NCI-H1048 (cell line): ENCODE data around the gene LCORL.
"Not testable (repeated sequence)": the region's sequence is repeated elsewhere in the genome, so short reads cannot be mapped to it uniquely, and the experiment has no call there.

Experiments used
- DNase-seq: peaks from one replicate; lab custom pipeline; 2025; lab: John Stamatoyannopoulos, UW

LCORL gene

DNA sequence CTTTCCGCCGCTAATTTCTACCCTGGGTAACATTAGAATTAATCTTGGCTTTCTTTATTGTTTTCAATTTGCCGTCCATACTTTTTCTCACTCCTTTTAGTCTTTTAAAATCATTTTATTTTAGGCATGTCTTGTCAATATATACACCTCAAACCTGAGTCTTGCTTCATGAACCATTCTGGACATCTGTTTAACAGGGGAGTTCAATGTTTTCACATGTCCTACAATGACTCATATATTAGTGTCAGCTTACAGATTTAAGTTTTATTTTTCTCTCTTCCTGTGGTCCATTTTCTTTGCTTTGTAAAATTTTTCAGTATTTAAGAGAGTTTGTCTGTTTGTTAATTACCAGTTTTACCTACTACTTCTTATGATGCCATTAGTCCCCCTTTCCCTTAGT lies 89.5 kb downstream of the LCORL start:
- no peak for DNase-seq

- DNase-seq: no peak
These were observed 91.3 kb downstream of the LCORL start for GRCh38 chr4:17930256-17930655.

- no peak for DNase-seq
These were observed 97.4 kb downstream of the LCORL start for GRCh38 chr4:17924189-17924588.

GRCh38 chr4:17921451-17921850 lies 100.1 kb downstream of the LCORL start:
- DNase-seq: no peak

DNA sequence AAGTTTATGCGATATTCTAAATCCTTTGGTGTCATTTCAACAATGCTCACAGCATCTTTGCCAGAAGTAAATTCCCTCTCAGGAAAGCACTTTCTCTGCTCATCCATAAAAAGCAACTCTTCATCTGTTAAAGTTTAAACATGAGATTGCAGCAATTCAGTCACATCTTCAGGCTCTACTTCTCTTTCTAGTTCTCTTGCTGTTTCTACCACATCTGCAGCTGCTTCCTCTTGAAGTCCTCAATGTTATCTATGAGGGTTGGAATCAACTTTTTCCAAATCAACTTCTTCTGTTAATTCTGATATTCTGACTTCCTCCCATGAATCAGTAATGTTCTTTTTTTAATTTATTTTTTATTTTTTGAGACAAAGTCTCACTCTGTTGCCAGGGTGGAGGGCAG lies 100.9 kb downstream of the LCORL start:
- no peak for DNase-seq

DNA sequence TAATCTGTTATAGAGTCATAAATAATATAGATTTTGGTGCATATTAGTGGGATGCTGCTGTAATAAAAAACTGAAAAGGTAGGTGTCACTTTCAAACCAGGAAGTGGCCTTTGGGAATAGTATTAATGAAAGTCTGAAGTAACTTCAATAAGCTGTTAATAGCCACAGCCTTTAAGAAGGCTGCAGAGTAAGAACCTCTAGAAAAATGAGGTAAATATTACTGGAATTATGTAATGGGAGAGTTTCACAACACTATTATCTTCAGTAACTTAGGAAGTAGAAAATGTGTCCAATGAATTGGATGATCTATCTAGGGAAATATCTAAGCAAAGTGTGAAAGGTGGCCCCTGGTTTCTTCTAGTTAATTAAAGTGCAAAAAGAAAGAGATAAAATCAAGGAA lies 106.1 kb downstream of the LCORL start:
- no peak for DNase-seq

- DNase-seq: no peak
These were observed 109.5 kb downstream of the LCORL start for GRCh38 chr4:17912011-17912410.

DNA sequence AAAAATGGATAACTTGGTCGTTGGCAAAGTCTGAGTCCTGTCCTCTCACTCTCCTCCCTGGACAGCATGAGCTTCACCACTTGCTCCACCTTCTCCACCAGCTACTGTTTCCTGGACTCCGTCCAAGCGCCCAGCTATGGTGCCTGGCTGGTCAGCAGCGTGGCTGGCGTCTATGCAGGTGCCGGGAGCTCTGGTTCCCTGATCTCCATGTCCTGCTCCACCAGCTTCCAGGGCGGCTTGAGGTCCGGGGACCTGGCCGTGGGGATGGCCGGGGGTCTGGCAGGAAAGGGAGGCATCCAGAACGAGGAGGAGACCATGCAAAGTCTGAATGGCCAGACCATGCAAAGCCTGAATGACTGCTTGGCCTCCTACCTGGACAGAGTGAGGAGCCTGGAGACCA lies 109.9 kb downstream of the LCORL start:
- no peak for DNase-seq

DNA sequence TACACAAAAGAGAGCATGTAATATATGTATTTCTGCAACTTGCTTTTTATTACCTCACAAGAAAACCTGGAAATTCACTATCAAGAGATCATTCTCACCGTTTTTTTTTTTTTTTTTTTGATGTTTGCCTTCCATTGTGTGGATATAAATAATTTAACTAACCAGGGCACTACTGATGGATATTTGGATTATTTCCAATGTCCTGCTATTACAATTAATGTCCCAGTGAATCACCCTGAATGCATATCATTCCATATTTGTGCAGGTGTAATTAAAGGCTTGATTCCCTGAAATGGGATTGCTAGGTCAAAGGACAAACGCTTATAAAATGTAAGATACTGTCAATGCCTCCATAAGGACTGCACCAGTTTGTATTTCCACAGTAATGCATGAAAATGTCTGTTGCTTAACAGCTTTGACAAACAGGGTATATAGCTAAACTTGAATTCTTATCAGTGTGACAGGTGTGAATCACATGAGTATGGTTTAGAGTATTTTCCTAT lies 123.0 kb downstream of the LCORL start:
- no peak for DNase-seq

GRCh38 chr4:17895481-17895880 lies 126.1 kb downstream of the LCORL start:
- DNase-seq: no peak

- DNase-seq: no peak
These were observed 127.1 kb downstream of the LCORL start for GRCh38 chr4:17894421-17894820.

DNA sequence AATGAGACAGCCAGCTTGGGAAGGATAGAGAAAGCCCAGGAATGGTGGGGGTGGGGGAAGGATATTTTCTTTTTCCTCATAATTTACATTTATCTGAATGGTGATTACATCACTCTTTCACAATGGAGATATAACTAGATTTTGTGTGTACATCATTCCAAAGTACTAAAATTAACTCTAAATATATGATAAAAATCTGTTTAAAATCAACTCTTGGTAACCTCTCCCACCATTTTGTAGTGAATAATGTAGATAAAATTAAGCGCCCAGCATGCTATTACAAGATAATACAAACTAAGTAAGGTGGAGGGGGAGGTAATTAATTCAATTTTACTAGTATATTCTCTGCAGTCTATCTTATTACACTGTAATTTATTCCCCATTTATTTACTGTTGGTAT lies 131.9 kb downstream of the LCORL start:
- DNase-seq: no peak

DNA sequence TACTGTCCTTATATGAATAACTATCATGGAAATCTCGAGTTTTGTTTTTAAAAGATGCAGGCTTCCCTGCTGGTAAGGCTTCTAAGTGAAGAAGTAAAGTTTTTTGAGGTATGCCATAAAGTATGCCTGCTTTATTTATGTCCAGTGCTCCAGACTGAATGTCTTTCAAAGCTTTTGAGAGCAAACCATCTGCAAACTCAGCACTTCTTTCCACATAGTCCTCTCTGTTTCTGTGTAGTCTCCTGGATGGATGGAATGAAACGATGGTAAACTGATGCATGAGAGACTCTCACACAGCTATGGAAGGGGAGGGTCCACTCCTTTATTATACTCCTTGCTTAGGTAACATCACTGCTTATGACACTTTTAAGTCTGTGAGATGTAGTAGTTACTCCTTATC lies 137.0 kb downstream of the LCORL start:
- DNase-seq: no peak

DNA sequence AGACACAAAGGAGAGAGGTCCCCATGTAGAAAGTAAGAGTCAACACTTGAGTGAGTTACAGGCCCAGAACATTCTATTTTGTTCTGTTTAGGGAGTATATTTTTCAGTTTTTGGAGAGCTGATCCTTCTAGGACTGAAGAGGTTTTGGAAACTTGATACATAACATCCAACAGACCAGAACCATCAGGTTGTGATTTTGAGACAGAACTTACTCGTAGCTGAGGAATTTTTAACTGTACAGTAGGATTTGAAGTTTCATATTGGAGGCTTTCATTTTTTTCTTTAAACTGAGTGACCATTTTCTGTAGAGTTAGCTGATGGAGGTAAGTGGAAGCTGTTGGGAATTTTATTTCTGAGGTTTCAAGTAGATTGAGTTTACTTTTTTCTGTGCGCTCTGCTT lies 137.5 kb downstream of the LCORL start:
- DNase-seq: no peak

DNA sequence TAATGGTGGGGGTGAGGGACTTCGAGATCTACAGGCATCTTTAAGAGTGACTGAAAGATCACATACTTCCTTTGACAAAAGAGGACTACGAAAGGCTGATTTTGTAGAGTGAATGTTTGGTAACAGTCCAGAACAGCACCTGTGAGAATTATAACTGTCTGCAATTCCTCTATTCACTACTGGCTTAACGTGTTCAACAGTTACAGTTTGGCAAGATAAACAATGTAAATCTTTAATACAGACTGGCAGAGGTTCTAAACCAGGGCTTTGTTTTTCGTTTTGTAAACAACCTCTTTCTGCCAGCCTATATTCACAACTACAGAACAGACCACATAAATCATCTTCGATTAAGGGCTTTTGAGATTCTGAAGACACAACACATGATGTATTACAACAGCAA lies 143.9 kb downstream of the LCORL start:
- no peak for DNase-seq

GRCh38 chr4:17876943-17877342 lies 144.6 kb downstream of the LCORL start:
- no peak for DNase-seq

GRCh38 chr4:17875402-17876070 lies 146.0 kb downstream of the LCORL start:
- no peak for DNase-seq

DNA sequence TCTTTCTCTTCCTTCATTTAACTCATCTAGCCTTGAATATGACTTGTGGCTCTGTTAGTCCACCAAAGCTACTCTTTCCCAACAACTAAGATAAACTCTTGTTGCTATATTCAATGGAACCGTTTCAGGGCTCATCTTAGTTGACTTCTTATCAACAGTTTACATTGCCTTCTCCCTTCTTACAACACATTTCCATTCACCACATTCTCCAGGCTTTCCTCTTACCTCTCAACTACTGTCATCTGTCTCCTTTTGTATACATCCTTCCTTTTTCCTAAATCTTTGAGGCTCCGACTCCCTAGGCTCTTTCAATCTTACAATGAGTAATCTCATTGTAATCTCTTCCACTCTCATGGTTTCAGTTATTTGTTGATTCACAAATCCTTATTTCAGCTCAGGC lies 152.2 kb downstream of the LCORL start:
- DNase-seq: no peak

DNA sequence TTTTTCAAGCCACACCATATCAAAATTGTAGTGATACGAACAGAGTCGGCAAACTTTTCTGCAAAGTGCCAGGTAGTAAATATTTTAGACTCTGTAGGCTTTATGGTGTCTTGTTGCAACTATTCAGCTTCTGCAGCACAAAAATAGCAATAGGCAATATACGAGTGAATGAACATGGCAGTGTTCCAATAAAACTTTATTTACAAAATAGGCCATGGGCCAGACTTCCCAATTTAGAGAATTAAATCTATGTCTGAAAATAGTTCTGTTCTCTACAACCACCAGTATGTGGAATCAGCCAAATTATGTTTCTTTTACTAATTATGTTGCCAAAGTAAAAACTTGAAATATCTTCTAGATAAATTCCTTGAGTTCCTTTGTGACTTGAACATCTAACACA lies 154.3 kb downstream of the LCORL start:
- DNase-seq: no peak

GRCh38 chr4:17866810-17867209 lies 154.7 kb downstream of the LCORL start:
- DNase-seq: no peak

GRCh38 chr4:17865866-17866363 lies 155.6 kb downstream of the LCORL start:
- no peak for DNase-seq

- not testable (repeated sequence) for DNase-seq
These were observed 159.6 kb downstream of the LCORL start for GRCh38 chr4:17861906-17862305.

GRCh38 chr4:17859793-17860406 lies 161.7 kb downstream of the LCORL start:
- no peak for DNase-seq

GRCh38 chr4:17854036-17854435 lies 167.5 kb downstream of the LCORL start:
- no peak for DNase-seq
